Mucosa of stomach (tissue), 1 donor: ENCODE results near the gene DOCK4.

Source experiments
- H3K27me3 ChIP-seq: one replicate; pipeline ENCODE4 v1.7.0; 2013; ENCODE audit warnings: mild to moderate bottlenecking, low read length; ENCODE audit not compliant: control insufficient read depth, insufficient read depth
- H3K36me3 ChIP-seq: one replicate; pipeline ENCODE4 v1.7.0; 2013; ENCODE audit warnings: low read length; ENCODE audit not compliant: control insufficient read depth, insufficient read depth
- H3K4me1 ChIP-seq: one replicate; pipeline ENCODE4 v1.7.0; 2013; ENCODE audit warnings: mild to moderate bottlenecking, low read length; ENCODE audit not compliant: control insufficient read depth, insufficient read depth
- H3K4me3 ChIP-seq: one replicate; pipeline ENCODE4 v1.7.0; 2013; ENCODE audit warnings: low read length
- H3K9ac ChIP-seq: one replicate; pipeline ENCODE4 v1.7.0; 2013; ENCODE audit warnings: mild to moderate bottlenecking, low read length, moderate library complexity
- H3K9me3 ChIP-seq: one replicate; pipeline ENCODE4 v1.7.0; 2013; ENCODE audit warnings: mild to moderate bottlenecking, low read length, moderate library complexity; ENCODE audit not compliant: control insufficient read depth
- donor health status: Pancreatic carcinoma.

The DOCK4 gene

GRCh38 chr7:111803015-111803758 lies 403.0 kb downstream of the DOCK4 start:
- Histone ChIP-seq H3K36me3 (no peaks in the 10 kb centered on the region), H3K9ac (no peak overlapping the region), H3K9me3 (no peaks in the 10 kb centered on the region), H3K4me3 (no peak overlapping the region), H3K27me3 (no peaks in the 10 kb centered on the region), H3K4me1 (no peaks in the 10 kb centered on the region)

- Histone ChIP-seq H3K9ac (no peak overlapping the region), H3K36me3 (no peaks in the 10 kb centered on the region), H3K4me1 (no peaks in the 10 kb centered on the region), H3K9me3 (no peaks in the 10 kb centered on the region), H3K27me3 (no peaks in the 10 kb centered on the region), H3K4me3 (no peak overlapping the region)
Measured at GRCh38 chr7:111802194-111802772, 403.9 kb downstream of the DOCK4 start.

GRCh38 chr7:111801277-111801676 lies 404.9 kb downstream of the DOCK4 start:
- no peaks in the 10 kb centered on the region for H3K4me1 ChIP-seq
- no peaks in the 10 kb centered on the region for H3K27me3 ChIP-seq
- H3K9ac ChIP-seq = no peak overlapping the region
- peaks cover 10% of the 10 kb centered on the region for H3K9me3 ChIP-seq
- H3K4me3 ChIP-seq = no peak overlapping the region
- no peaks in the 10 kb centered on the region for H3K36me3 ChIP-seq

- Histone ChIP-seq H3K27me3 (no peaks in the 10 kb centered on the region), H3K4me3 (no peak overlapping the region), H3K36me3 (no peaks in the 10 kb centered on the region), H3K4me1 (no peaks in the 10 kb centered on the region), H3K9me3 (peaks cover 10% of the 10 kb centered on the region), H3K9ac (no peak overlapping the region)
Measured at GRCh38 chr7:111796671-111797070, 409.5 kb downstream of the DOCK4 start.

GRCh38 chr7:111789870-111790269 lies 416.3 kb downstream of the DOCK4 start:
- no peaks in the 10 kb centered on the region for H3K27me3 ChIP-seq
- H3K4me3 ChIP-seq = no peak overlapping the region
- no peaks in the 10 kb centered on the region for H3K36me3 ChIP-seq
- no peak overlapping the region for H3K9ac ChIP-seq
- H3K9me3 ChIP-seq = no peaks in the 10 kb centered on the region
- no peaks in the 10 kb centered on the region for H3K4me1 ChIP-seq

GRCh38 chr7:111789048-111789320 lies 417.2 kb downstream of the DOCK4 start:
- Histone ChIP-seq H3K36me3 (no peaks in the 10 kb centered on the region), H3K27me3 (no peaks in the 10 kb centered on the region), H3K4me1 (no peaks in the 10 kb centered on the region), H3K4me3 (no peak overlapping the region), H3K9ac (no peak overlapping the region), H3K9me3 (no peaks in the 10 kb centered on the region)

GRCh38 chr7:111788286-111789047 lies 417.7 kb downstream of the DOCK4 start:
- H3K4me3 ChIP-seq = no peak overlapping the region

GRCh38 chr7:111787741-111788140 lies 418.5 kb downstream of the DOCK4 start:
- H3K9me3 ChIP-seq = no peaks in the 10 kb centered on the region
- no peaks in the 10 kb centered on the region for H3K36me3 ChIP-seq
- no peak overlapping the region for H3K9ac ChIP-seq
- H3K27me3 ChIP-seq = no peaks in the 10 kb centered on the region
- H3K4me3 ChIP-seq = no peak overlapping the region
- H3K4me1 ChIP-seq = no peaks in the 10 kb centered on the region

More at GRCh38 chr7:111788286-111789047, 417.7 kb downstream of the DOCK4 start:
- Histone ChIP-seq H3K36me3 (no peaks in the 10 kb centered on the region), H3K27me3 (no peaks in the 10 kb centered on the region), H3K9me3 (no peaks in the 10 kb centered on the region), H3K4me1 (no peaks in the 10 kb centered on the region), H3K9ac (no peak overlapping the region)

GRCh38 chr7:111787099-111787498 lies 419.1 kb downstream of the DOCK4 start:
- H3K9ac ChIP-seq = no peak overlapping the region
- H3K4me1 ChIP-seq = no peaks in the 10 kb centered on the region
- no peaks in the 10 kb centered on the region for H3K36me3 ChIP-seq

GRCh38 chr7:111785076-111785475 lies 421.1 kb downstream of the DOCK4 start:
- Histone ChIP-seq H3K27me3 (no peaks in the 10 kb centered on the region), H3K9ac (no peak overlapping the region), H3K4me3 (no peak overlapping the region), H3K36me3 (no peaks in the 10 kb centered on the region), H3K9me3 (no peaks in the 10 kb centered on the region), H3K4me1 (no peaks in the 10 kb centered on the region)

More at GRCh38 chr7:111787099-111787498, 419.1 kb downstream of the DOCK4 start:
- Histone ChIP-seq H3K4me3 (no peak overlapping the region), H3K9me3 (no peaks in the 10 kb centered on the region), H3K27me3 (no peaks in the 10 kb centered on the region)

GRCh38 chr7:111784296-111784695 lies 421.9 kb downstream of the DOCK4 start:
- Histone ChIP-seq H3K9me3 (no peaks in the 10 kb centered on the region), H3K4me3 (no peak overlapping the region), H3K4me1 (no peaks in the 10 kb centered on the region), H3K36me3 (no peaks in the 10 kb centered on the region), H3K9ac (no peak overlapping the region), H3K27me3 (no peaks in the 10 kb centered on the region)

GRCh38 chr7:111783854-111784253 lies 422.3 kb downstream of the DOCK4 start:
- Histone ChIP-seq H3K27me3 (no peaks in the 10 kb centered on the region), H3K4me1 (no peaks in the 10 kb centered on the region), H3K4me3 (no peak overlapping the region)

More at GRCh38 chr7:111783854-111784253, 422.3 kb downstream of the DOCK4 start:
- no peak overlapping the region for H3K9ac ChIP-seq
- no peaks in the 10 kb centered on the region for H3K36me3 ChIP-seq
- H3K9me3 ChIP-seq = no peaks in the 10 kb centered on the region
